ENCODE data around the gene TXNRD3.

DNA sequence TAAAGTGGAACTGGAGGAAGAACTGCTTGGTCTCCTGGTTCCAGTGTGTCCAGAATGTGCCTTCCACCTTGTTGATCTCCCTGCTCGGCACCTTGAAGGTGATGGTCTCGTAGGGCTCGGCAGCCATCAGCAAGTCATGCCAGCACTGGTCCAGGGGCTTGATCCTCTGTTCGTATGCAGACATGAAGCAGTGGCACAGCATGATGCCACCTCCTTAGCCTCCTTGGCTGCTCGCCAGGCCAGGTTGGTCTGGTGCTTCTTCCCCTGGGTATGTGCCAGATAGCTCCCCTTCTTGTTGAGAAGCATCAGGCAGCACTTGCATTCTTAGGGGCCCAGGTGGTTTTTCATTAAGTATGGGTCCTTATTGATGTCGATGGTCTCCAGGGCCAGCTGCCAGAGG is 17.8 kb upstream of the TXNRD3 start:
- TF ChIP-seq, protein P1, sequence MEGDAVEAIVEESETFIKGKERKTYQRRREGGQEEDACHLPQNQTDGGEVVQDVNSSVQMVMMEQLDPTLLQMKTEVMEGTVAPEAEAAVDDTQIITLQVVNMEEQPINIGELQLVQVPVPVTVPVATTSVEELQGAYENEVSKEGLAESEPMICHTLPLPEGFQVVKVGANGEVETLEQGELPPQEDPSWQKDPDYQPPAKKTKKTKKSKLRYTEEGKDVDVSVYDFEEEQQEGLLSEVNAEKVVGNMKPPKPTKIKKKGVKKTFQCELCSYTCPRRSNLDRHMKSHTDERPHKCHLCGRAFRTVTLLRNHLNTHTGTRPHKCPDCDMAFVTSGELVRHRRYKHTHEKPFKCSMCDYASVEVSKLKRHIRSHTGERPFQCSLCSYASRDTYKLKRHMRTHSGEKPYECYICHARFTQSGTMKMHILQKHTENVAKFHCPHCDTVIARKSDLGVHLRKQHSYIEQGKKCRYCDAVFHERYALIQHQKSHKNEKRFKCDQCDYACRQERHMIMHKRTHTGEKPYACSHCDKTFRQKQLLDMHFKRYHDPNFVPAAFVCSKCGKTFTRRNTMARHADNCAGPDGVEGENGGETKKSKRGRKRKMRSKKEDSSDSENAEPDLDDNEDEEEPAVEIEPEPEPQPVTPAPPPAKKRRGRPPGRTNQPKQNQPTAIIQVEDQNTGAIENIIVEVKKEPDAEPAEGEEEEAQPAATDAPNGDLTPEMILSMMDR (IDR thresholded peaks at IDR 0.05; ENCODE audit: low read length): no peak
- TF ChIP-seq EZH2phosphoT487 (IDR thresholded peaks at IDR 0.05; ENCODE audit: low read length) (no peak), EZH2 (optimal IDR thresholded peaks at IDR 0.05; ENCODE audit: low read depth, low read length) (no peak)
